Peyer's patch (tissue), 4 donors: ENCODE data around the gene YBX2.

Experiments used
- POLR2A ChIP-seq, 2 donors: fragments of 450-650 bp; IDR thresholded peaks; one replicate each; pipeline ENCODE4 v1.5.1; 2017; ENCODE audit warnings: antibody characterized with exemption in 2 of 2, mild to moderate bottlenecking in 2 of 2, moderate library complexity in 2 of 2
- TF ChIP-seq, protein P1 (sequence below), 6 experiments: fragments of 450-650 bp in 4 of 6; fragments of 200-600 bp in 2 of 6; sonication (generic) in 1 of 6; IDR thresholded peaks; one replicate each; pipeline ENCODE4 v1.5.1; 2017 to 2019; ENCODE audit warnings: antibody characterized with exemption in 6 of 6, mild to moderate bottlenecking in 3 of 6, moderate library complexity in 1 of 6

- TF ChIP-seq, protein P1, sequence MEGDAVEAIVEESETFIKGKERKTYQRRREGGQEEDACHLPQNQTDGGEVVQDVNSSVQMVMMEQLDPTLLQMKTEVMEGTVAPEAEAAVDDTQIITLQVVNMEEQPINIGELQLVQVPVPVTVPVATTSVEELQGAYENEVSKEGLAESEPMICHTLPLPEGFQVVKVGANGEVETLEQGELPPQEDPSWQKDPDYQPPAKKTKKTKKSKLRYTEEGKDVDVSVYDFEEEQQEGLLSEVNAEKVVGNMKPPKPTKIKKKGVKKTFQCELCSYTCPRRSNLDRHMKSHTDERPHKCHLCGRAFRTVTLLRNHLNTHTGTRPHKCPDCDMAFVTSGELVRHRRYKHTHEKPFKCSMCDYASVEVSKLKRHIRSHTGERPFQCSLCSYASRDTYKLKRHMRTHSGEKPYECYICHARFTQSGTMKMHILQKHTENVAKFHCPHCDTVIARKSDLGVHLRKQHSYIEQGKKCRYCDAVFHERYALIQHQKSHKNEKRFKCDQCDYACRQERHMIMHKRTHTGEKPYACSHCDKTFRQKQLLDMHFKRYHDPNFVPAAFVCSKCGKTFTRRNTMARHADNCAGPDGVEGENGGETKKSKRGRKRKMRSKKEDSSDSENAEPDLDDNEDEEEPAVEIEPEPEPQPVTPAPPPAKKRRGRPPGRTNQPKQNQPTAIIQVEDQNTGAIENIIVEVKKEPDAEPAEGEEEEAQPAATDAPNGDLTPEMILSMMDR (IDR thresholded peaks at IDR 0.05): no peak
- TF ChIP-seq POLR2A (IDR thresholded peaks at IDR 0.05): no peak
Measured at GRCh38 chr17:7343250-7343649, 48.8 kb upstream of the YBX2 start.
